GM10847 (cell line): ENCODE results near the gene CNIH2.

Experiments
- POLR2A ChIP-seq: IDR thresholded peaks from 2 replicates; pipeline ENCODE4 v1.6.1; 2011; ENCODE audit not compliant: insufficient read length; ENCODE audit errors: extremely low read depth

CNIH2 gene

DNA sequence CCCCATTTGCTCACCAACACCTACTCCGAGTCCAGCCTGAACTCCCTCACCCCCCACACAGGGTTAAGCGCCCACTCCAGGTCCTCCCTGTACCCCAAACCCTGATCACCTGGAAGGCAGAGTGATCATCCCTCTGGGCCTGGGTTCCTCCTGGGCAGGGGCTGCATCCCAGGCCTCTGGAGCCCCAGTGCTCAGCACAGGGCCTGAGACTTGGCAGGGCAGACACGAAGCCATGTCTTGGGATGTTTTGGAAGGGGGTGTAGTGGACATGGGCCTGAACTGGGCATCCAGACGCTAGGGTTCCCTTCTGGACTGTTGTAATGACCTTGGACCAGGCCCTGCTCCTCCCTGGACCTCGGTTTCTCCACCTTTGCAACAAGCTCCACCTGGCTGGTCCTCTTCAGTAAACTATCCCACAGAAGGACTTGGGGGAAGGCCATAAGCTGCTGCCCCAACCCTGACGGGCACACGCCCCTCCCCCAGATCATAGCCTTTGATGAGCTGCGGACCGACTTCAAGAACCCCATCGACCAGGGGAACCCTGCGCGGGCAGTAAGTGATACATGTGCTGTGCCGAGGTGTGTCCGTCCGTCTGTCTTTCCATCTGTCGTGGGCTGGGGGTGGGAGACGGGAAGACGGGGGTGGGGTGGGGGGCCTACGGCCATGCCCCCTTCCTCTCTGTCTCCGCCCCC lies 3.9 kb downstream of the CNIH2 start:
- no peak for TF ChIP-seq POLR2A

DNA sequence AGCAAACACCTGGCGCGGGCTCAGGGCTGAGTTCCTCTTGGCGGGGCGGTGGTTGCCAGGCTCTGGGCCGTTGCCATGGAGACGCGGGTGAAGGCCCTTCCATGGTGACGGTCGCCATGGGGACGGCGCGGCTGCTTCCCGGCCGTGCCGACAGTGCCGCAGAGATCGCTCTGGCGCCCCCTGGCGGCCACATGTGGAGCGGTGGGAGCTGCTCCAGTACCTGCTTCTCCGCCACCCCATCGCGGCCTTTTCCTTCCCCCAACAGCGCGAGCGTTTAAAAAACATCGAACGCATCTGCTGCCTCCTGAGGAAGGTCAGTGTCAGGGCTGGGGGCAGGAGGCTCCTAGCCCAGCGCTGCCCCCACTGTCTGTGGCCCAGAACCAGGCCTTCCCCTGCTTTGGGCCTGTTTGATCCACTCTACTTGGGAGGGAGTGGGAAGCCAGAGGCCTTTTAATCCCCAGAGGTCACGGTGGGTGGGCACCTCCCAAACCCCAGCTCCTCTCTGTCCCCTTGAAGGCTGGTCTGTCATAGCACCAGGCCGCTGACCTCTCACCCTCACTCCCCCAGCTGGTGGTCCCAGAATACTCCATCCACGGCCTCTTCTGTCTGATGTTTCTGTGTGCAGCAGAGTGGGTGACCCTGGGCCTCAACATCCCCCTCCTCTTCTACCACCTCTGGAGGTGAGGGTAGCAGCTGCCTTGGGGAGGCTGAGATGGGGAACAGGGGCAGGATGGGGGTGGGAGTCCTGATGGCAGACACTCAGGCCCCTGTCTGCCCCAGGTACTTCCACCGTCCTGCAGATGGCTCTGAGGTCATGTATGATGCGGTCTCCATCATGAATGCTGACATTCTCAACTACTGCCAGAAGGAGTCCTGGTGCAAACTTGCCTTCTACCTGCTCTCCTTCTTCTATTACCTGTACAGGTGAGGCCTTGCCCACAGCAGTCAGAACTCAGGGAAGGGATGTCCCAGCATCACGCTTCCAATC lies 4.8 kb downstream of the CNIH2 start:
- peak; percentile 16 for TF ChIP-seq POLR2A

DNA sequence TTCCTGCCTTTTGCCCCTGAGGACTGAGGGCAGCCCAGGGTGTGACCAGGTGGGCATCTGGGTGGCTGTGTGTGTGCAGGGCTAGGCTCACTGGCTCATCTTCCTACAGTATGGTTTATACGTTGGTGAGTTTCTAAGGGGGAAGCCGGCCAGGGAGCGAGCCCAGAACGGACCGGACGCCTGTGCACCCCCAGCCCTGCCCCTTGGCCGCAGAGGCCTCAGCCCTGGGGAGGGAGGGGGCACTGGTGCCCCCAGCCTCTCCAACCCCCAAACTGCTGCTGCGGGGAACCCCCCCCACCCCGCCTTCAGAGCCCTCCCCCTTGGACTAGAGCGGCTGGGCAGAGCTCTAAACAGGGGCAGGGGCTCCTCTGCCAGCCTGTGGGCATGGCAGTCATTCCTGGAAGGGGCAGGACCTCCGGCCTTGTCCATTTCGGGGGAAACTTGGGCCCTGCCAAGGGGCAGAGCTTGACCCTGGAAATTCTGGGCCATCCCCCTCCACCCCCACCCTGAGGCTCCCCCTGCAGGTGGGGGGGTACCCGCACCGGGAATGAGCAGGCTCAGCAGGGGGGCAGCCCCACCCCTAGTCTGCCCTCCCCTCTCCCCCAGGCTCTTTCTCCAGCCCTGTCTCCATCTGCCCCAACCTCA lies 5.6 kb downstream of the CNIH2 start:
- no peak for TF ChIP-seq POLR2A

DNA sequence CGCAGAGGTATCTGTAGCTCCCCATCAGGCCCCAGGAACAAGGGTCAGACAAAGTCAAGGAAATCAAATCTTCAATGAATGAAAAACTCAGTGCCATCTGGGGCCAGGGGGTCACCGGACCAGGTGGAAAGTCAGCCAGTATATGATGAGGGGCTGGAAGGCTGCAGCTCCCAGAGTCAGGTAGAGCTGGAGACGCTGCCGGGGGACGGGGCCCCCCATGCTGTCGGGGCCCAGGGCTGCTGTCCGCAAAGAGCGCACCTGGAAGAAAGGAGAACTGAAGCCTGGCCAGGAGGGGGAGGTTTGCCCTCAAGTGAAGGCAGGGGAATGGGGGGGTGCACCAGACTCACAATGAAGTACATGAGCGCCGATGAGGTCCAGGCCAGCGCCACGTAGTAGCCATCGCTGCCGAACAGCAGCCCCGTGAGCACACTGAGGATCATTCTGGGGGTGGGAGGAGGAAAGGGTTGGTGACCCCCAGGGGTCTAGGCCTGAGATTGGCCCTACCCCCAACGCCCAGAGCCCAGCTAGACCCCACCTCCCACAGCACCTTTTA lies 6.6 kb downstream of the CNIH2 start:
- no peak for TF ChIP-seq POLR2A

DNA sequence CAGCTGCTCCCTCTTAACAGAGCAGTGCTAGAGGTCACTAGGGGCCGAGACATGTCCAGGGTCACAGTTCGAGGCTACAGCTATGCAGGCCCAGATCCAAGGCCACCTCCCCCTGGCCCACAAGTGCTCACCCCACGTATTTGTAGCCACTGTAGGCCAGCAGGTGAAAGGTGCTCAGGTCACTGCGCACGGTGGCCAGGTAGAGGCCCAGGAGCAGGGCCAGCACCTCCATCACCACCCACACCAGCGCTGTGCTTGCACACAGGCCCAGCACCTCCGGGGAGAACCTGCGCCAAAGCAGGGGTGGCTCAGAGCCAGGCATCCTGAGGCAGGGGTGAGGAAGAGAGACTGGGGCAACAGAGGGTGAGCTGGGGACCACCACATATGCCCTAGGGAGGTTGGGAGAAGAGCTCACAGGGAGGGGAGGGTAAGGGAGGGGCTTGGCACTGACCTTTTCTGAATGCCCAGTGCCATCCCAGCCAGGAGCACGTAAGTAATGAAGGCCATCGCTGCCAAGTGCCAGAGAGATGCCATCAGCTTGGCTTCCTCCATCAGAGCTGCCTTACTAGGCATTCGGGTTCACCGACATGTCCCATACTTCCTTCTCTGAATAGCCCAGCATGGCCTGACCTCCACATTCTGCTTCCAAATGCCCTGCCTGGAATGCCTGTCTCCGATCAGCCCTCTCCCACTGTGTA lies 7.4 kb downstream of the CNIH2 start:
- TF ChIP-seq POLR2A = no peak

GRCh38 chr11:66286699-66287098 lies 8.7 kb downstream of the CNIH2 start:
- TF ChIP-seq POLR2A = no peak

DNA sequence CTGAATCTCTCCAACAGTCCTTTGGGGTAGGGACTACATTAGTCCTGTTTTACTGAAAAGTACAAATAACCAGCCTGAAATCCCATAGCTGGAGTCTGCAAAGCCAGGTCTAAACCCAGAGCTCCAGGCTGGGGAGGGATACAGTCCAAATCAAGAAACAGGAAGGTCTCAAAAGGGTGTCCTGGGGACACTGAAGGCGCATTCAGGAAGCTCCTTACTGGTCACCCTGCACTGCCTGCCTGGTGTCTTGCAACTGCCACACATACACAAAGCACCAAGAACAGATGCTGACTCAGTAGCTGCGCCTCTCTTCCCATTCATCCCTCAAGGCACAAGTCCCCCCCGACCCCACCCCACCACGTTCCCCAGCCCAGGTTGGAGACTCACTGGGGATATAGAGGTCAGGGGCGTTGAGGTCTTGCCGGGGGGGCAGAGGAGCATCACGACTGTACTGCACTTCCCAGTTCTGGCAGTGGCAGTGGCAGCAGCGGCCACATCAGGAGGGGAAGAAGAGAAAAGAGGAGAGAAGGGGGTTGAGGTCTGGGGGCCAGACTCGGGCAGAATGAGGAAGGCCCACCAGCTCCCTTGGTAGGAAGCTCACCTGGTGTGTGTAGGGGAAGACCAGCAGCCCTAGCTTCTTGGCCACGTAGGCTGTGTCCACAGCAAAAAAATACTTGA lies 9.4 kb downstream of the CNIH2 start:
- TF ChIP-seq POLR2A = no peak

DNA sequence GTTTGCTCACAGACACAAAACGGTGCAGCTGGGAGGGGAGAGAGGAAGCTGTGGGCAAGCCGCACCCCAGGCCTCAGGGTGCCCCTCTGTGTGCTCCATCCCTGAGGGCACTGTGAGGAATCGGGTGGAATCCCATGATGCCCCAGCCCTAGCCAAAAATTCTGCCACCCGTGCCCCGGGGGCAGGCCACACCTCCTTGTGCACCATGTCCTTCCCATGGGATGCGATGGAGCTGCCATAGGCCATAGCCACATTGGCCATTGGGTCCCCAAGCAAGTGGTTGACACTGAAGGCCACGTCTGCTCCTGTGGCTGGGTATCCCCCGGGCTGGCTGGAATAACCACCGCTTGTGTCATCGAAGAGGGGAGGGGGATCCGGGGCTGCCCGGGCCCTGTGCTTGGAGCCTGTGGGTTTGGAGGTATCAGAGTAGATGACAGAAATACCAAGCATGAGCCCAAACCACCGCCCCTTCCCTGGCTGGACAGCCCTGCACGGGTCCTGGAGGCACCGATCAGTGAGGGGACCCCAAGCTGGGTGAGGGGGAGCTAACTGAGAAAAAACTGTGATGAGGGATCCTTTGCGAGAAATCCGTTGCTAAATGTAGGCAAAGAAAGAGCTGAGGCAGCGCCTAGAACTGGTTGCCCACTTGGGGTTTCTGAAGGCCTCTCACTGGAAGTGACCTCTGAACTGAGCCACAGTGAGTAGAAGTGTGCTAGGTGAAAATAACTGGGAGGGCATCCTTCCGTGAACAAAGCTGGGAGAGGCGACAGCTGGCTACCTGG lies 10.1 kb downstream of the CNIH2 start:
- no peak for TF ChIP-seq POLR2A

GRCh38 chr11:66288671-66289547 lies 10.9 kb downstream of the CNIH2 start, which contains the start of gene YIF1A:
TSS of gene YIF1A (minus strand) at chr11:66289143. CDS start at chr11:66288985, 158 bp downstream.
- TF ChIP-seq POLR2A = peak; percentile 77

- TF ChIP-seq POLR2A = no peak
Observed at GRCh38 chr11:66289548-66290329, 11.8 kb downstream of the CNIH2 start.

DNA sequence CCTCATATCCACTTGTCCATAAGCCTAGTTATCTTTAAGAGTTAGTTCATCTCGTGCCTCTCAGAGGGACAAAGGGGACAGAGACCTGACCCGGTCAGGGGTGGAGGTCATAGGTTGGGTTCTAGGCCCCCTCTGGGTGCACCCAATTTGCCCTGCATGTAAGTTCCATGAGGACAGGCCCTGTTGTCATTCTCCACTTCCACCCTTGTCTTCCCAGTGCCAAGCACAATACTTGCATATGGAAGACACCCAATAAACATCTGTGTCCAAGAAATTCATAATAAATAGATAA lies 12.3 kb downstream of the CNIH2 start:
- no peak for TF ChIP-seq POLR2A

DNA sequence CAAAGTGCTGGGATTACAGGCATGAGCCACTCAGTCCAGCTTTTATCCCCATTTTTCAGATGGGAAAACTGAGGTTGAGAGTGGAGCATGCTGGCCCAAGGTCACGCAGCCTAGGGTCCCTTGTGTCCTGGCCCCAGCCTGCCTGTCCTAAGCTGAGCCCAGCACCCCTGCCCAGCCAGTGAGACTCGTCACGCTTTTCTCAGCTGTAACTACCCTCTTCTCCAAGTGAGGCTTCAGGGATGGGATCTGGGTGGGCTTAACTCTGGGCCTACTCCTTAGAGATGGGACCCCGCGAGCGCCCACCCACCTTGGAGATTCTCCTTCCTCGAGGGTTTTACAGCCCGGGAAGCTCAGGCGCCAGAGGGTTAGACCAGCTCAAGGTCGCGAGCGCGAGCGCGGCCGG lies 13.3 kb downstream of the CNIH2 start:
- no peak for TF ChIP-seq POLR2A
